Mammary epithelial cell (primary cell): ENCODE data around the gene WDR31.

Experiments used
- CTCF ChIP-seq, 2 donors: IDR thresholded peaks in 1 of 2; conservative IDR thresholded peaks in 1 of 2; 2 replicates each; pipeline ENCODE4 v1.5.1; 2011 to 2012; ENCODE audit warnings: inconsistent platforms in 2 of 2, low read length in 2 of 2, mild to moderate bottlenecking in 2 of 2, control low read depth in 1 of 2, low read depth in 1 of 2; ENCODE audit not compliant: insufficient read depth in 1 of 2; ENCODE audit errors: extremely low read depth in 1 of 2
- EZH2 ChIP-seq: IDR thresholded peaks from 2 replicates; pipeline ENCODE4 v1.6.1; 2012; ENCODE audit warnings: low read length, inconsistent platforms, borderline replicate concordance

GRCh38 chr9:113348437-113348836, 8.4 kb upstream of the WDR31 start:
- TF ChIP-seq CTCF (conservative IDR thresholded peaks at IDR 0.05 in 1 of 2, IDR thresholded peaks at IDR 0.05 in 1 of 2; ENCODE audit: extremely low read depth in 1 of 2, insufficient read depth in 1 of 2, low read depth in 1 of 2, low read length in 2 of 2) (no peak), EZH2 (no peak)
